Caco-2 (cell line): ENCODE measurements around the gene DDI2. TPM values are rescaled to one million over a fixed set of nuclear protein-coding genes. Genes with fewer than 3 reads are reported as not detected.

Experiments
- BruUV-seq: library from RNA; stranded (reverse); fragments of 400-500 nt; replicated peaks from 2 replicates; lab custom pipeline; 2021; lab: Mats Ljungman, UMichigan
- CTCF ChIA-PET: fragments of 300-600 bp; sonication (Branson Sonifier 250); formaldehyde crosslinking; loops from one replicate; lab custom pipeline; 2022; ENCODE audit warnings: antibody characterized with exemption; lab: Charles Lee
- POLR2A ChIA-PET: fragments of 300-600 bp; sonication (Branson Sonifier 250); formaldehyde crosslinking; loops from one replicate; lab custom pipeline; 2022; ENCODE audit warnings: antibody characterized with exemption; lab: Charles Lee
- DNase-seq, 2 experiments: peaks; one replicate each; pipeline versions ENCODE4 v3.0.0 to v3.0.0-alpha.2; 2020 to 2022
- H3K27me3 ChIP-seq: replicated peaks from 2 replicates; pipeline ENCODE4 v1.6.0; 2011; ENCODE audit warnings: low read length; ENCODE audit not compliant: control insufficient read depth, insufficient read depth
- H3K36me3 ChIP-seq: 2 replicates; pipeline ENCODE4 v1.5.1; 2011; ENCODE audit warnings: low read length; ENCODE audit not compliant: control insufficient read depth, insufficient read depth
- H3K4me1 ChIP-seq: fragments of 250-450 bp; sonication (Bioruptor Pico); 2 replicates; pipeline ENCODE4 v1.5.1; 2020; ENCODE audit warnings: mild to moderate bottlenecking
- H3K4me3 ChIP-seq: 2 replicates; pipeline ENCODE4 v1.5.1; 2011; ENCODE audit warnings: low read depth, mild to moderate bottlenecking, control low read depth, low read length
- H3K9me3 ChIP-seq: fragments of 250-450 bp; sonication (Bioruptor Pico); 2 replicates; pipeline ENCODE4 v1.5.1; 2020; ENCODE audit warnings: mild to moderate bottlenecking, moderate library complexity
- H3K27ac Mint-ChIP-seq: one replicate; pipeline ENCODE4 v1.8.0; 2022; ENCODE audit warnings: mixed read lengths; ENCODE audit not compliant: unreplicated experiment
- H3K27me3 Mint-ChIP-seq: one replicate; pipeline ENCODE4 v1.8.0; 2022; ENCODE audit warnings: mixed read lengths; ENCODE audit not compliant: insufficient read depth, unreplicated experiment
- H3K36me3 Mint-ChIP-seq: one replicate; pipeline ENCODE4 v1.8.0; 2022; ENCODE audit warnings: mild to moderate bottlenecking, mixed read lengths; ENCODE audit not compliant: insufficient read depth, unreplicated experiment
- H3K4me1 Mint-ChIP-seq: one replicate; pipeline ENCODE4 v1.8.0; 2022; ENCODE audit warnings: low read depth, mixed read lengths; ENCODE audit not compliant: unreplicated experiment
- H3K4me3 Mint-ChIP-seq: one replicate; pipeline ENCODE4 v1.8.0; 2022; ENCODE audit warnings: mild to moderate bottlenecking, moderate library complexity, mixed read lengths; ENCODE audit not compliant: unreplicated experiment
- H3K9me3 Mint-ChIP-seq: one replicate; pipeline ENCODE4 v1.8.0; 2022; ENCODE audit warnings: mixed read lengths; ENCODE audit not compliant: unreplicated experiment
- intact Hi-C: fragments of 100-400 bp; cut with micrococcal nuclease; formaldehyde crosslinking; loops from one replicate; pipeline ENCODE4 v1.10.0; 2022; ENCODE audit not compliant: unreplicated experiment
- total RNA-seq: library from RNA; stranded (reverse); gene quantifications from 2 replicates; pipeline ENCODE4 v1.2.3, GENCODE V29; 2022
- TF ChIP-seq, protein P1 (sequence below), 2 experiments: fragments of 200-600 bp in 1 of 2; IDR thresholded peaks; 1 replicate in 1 of 2; 2 replicates in 1 of 2; pipeline versions ENCODE4 v1.5.1 to v1.8.0; 2011 to 2022; ENCODE audit warnings: antibody characterized with exemption in 1 of 2, control low read depth in 1 of 2, inconsistent platforms in 1 of 2, low read depth in 1 of 2, low read length in 1 of 2, mild to moderate bottlenecking in 1 of 2, moderate library complexity in 1 of 2; ENCODE audit not compliant: insufficient read depth in 1 of 2, severe bottlenecking in 1 of 2, unreplicated experiment in 1 of 2

Gene DDI2
- total RNA-seq, 1 experiment from 2014 or later = 53.4 TPM

DNA sequence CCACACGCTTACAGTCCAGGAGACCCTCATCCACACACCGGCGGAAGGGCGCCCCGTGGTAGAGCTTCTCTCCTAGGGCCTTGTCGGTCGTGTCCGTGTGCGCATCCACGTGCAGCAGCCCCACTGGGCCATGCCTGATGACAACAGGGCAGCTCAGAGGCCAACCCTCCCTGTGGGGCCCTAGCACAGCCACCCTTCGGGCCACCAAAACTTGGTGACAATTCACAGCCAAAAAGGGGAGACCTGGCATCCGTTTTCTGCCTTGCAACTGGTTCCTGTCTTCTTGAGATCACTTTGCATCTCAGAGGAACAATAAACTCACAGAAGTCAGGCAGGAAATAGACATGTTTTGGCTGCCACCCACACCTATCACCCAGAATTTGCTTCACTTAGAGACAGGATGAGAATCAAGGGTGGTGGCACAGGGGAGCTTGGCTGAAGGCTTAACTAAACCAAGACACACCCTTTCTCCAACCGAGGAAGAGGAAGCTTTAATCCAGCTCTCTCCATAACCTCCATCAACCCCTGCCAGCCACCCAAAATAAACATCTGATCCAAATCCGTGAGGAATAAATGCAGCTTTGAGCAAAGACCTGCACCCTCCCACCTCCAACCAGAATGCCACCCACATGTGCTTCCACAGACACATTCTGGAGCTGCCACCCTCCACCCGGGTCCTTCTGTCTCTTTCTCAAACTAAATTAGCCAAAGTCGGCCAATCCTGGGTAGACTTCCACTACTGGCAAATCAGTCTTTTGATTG lies 38.2 kb upstream of the DDI2 start:
- TF ChIP-seq, protein P1, sequence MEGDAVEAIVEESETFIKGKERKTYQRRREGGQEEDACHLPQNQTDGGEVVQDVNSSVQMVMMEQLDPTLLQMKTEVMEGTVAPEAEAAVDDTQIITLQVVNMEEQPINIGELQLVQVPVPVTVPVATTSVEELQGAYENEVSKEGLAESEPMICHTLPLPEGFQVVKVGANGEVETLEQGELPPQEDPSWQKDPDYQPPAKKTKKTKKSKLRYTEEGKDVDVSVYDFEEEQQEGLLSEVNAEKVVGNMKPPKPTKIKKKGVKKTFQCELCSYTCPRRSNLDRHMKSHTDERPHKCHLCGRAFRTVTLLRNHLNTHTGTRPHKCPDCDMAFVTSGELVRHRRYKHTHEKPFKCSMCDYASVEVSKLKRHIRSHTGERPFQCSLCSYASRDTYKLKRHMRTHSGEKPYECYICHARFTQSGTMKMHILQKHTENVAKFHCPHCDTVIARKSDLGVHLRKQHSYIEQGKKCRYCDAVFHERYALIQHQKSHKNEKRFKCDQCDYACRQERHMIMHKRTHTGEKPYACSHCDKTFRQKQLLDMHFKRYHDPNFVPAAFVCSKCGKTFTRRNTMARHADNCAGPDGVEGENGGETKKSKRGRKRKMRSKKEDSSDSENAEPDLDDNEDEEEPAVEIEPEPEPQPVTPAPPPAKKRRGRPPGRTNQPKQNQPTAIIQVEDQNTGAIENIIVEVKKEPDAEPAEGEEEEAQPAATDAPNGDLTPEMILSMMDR (IDR thresholded peaks at IDR 0.05; ENCODE audit: insufficient read depth in 1 of 2, low read depth in 1 of 2, low read length in 1 of 2, severe bottlenecking in 1 of 2, unreplicated experiment in 1 of 2) = no peak
- no peaks in the 10 kb centered on the region for H3K4me1 ChIP-seq
- ChIA-PET POLR2A (no interaction called here), CTCF (no interaction called here)
- peaks cover 59% of the 10 kb centered on the region for H3K36me3 Mint-ChIP-seq
- H3K4me3 Mint-ChIP-seq = no peak overlapping the region
- intact Hi-C loops = no loop called here
- no peaks in the 10 kb centered on the region for H3K4me1 Mint-ChIP-seq
- no TSS peak for BruUV-seq
- H3K27me3 ChIP-seq = no peaks in the 10 kb centered on the region
- no peak overlapping the region for H3K27ac Mint-ChIP-seq
- no peaks in the 10 kb centered on the region for H3K9me3 Mint-ChIP-seq
- no peaks in the 10 kb centered on the region for H3K27me3 Mint-ChIP-seq
- DNase-seq = no peak
- H3K9me3 ChIP-seq = no peaks in the 10 kb centered on the region
- H3K36me3 ChIP-seq = peaks cover 2% of the 10 kb centered on the region; the same call in 1 of the 2 replicates
- H3K4me3 ChIP-seq = no peak overlapping the region

DNA sequence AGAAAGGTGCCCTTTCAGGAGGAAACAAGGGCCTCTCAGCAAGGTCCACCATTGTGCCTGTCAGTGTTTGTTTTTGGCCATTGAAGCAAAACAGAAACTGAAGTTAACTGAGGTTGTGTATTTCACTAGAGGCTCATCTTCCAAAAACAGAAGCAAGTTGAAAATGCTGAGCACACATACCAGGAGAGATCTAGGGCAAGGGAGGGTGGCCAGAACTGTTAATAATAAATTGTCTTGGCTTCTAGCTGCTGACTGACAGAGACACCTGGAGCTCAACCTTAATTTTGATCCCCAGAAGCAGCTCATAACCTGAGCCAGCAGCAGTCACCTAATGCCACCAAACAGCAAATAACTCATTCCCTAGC lies 37.6 kb upstream of the DDI2 start:
- no peaks in the 10 kb centered on the region for H3K27me3 ChIP-seq
- no peak overlapping the region for H3K4me3 ChIP-seq
- no TSS peak for BruUV-seq
- CTCF ChIA-PET = no interaction called here
- intact Hi-C loops = no loop called here
- POLR2A ChIA-PET = no interaction called here
- no peak for DNase-seq
- Mint-ChIP-seq H3K9me3 (no peaks in the 10 kb centered on the region), H3K4me1 (no peaks in the 10 kb centered on the region), H3K4me3 (no peak overlapping the region), H3K27ac (no peak overlapping the region), H3K27me3 (no peaks in the 10 kb centered on the region), H3K36me3 (peaks cover 59% of the 10 kb centered on the region)
- TF ChIP-seq, protein P1 (IDR thresholded peaks at IDR 0.05; ENCODE audit: insufficient read depth in 1 of 2, low read depth in 1 of 2, low read length in 1 of 2, severe bottlenecking in 1 of 2, unreplicated experiment in 1 of 2) = no peak
- H3K4me1 ChIP-seq = no peaks in the 10 kb centered on the region
- no peaks in the 10 kb centered on the region for H3K9me3 ChIP-seq
- peaks cover 2% of the 10 kb centered on the region; the same call in 1 of the 2 replicates for H3K36me3 ChIP-seq

DNA sequence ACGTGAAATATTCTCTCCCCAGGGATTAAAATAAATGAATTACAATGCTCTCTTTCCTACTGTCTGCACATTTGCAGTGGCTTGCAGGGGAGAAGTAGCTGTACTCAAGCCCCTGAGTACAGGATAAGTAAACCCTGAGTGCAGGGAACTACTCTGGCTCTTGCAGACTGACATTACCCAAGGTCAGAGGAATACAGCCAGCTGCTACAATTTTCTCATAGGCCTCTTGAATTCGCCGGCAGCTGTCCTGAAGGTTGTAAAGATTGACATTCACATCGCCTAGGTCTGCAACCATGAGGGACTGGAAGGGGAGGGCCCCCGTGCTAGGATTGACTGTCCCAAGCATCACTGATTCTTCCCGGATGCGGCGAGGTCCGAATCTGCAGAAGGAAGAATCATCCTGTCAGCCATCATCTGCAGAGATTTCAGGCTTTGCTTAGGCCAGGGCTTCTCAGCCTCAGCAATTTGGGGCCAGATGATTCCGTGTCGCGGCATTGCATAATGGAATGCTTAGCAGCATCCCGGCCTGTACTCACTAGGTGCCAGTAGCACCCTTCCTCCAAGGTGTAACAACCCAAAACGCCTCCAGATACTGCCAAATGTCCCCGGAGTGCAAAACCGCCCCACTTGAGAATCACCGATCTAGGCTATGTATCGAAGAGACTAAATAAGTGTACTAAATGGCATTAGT lies 34.1 kb upstream of the DDI2 start:
- ChIA-PET POLR2A (no interaction called here), CTCF (no interaction called here)
- intact Hi-C loops = no loop called here
- Mint-ChIP-seq H3K27me3 (no peaks in the 10 kb centered on the region), H3K27ac (no peak overlapping the region), H3K36me3 (peaks cover 45% of the 10 kb centered on the region), H3K9me3 (no peaks in the 10 kb centered on the region), H3K4me3 (peak overlapping the region; percentile 76), H3K4me1 (no peaks in the 10 kb centered on the region)
- Histone ChIP-seq H3K4me1 (peaks cover 6% of the 10 kb centered on the region; the same call in 1 of the 2 replicates), H3K36me3 (no peaks in the 10 kb centered on the region), H3K9me3 (no peaks in the 10 kb centered on the region), H3K4me3 (no peak overlapping the region), H3K27me3 (no peaks in the 10 kb centered on the region)
- TF ChIP-seq, protein P1 (IDR thresholded peaks at IDR 0.05; ENCODE audit: insufficient read depth in 1 of 2, low read depth in 1 of 2, low read length in 1 of 2, severe bottlenecking in 1 of 2, unreplicated experiment in 1 of 2) = no peak
- no peak for DNase-seq
- no TSS peak for BruUV-seq
